ENCODE results near the gene FUT8. TPM values are rescaled to one million over a fixed set of nuclear protein-coding genes. Genes with fewer than 3 reads are reported as not detected.

FUT8 gene
- total RNA-seq, 1 experiment from 2014 or later, result 42.3 TPM

GRCh38 chr14:65656554-65656953 is 244.0 kb downstream of the FUT8 start:
- ChIA-PET CTCF (no interaction called here), POLR2A (no interaction called here), RAD21 (ENCODE audit: low non-redundant PET in 1 of 2, low total read pairs in 2 of 2, uncharacterized antibody in 2 of 2, unreplicated experiment in 2 of 2) (no interaction called here)
- Histone ChIP-seq H3K4me2 (ENCODE audit: low read length) (no peak overlapping the region), H3K79me2 (ENCODE audit: insufficient read depth, low read length) (no peaks in the 10 kb centered on the region), H3K9me3 (ENCODE audit: control insufficient read depth in 1 of 2, insufficient read depth in 1 of 2, low read depth in 1 of 2, low read length in 2 of 2) (no peaks in the 10 kb centered on the region), H3K27ac (ENCODE audit: low read depth, low read length) (no peak overlapping the region), H4K20me1 (ENCODE audit: insufficient read depth) (no peaks in the 10 kb centered on the region), H3K9ac (ENCODE audit: low read length) (no peak overlapping the region), H2AFZ (ENCODE audit: low read depth, low read length, poor library complexity, severe bottlenecking) (no peak overlapping the region), H3K4me3 (replicated peaks in 1 of 2; ENCODE audit: low read depth in 1 of 2, low read length in 2 of 2) (no peak overlapping the region), H3K4me1 (ENCODE audit: control insufficient read depth in 1 of 2, insufficient read depth in 2 of 2, low read length in 2 of 2) (peaks cover 0 to 6% of the 10 kb centered on the region in 2 experiments; a peak in 1 of 4 replicates), H3K9me2 (ENCODE audit: insufficient read depth) (no peaks in the 10 kb centered on the region), H3K36me3 (ENCODE audit: control insufficient read depth in 1 of 2, insufficient read depth in 2 of 2, low read length in 2 of 2) (no peaks in the 10 kb centered on the region), H3K27me3 (ENCODE audit: insufficient read depth, low read length) (no peaks in the 10 kb centered on the region)
- BruUV-seq (replicated peaks), result no TSS peak
- no peak for ATAC-seq
- TF ChIP-seq JUND (IDR thresholded peaks at IDR 0.05), result no peak
- TF ChIP-seq POLR2A (IDR thresholded peaks at IDR 0.05; ENCODE audit: borderline replicate concordance, extremely low read depth, insufficient read depth, insufficient read length), result no peak
- TF ChIP-seq, protein P1, sequence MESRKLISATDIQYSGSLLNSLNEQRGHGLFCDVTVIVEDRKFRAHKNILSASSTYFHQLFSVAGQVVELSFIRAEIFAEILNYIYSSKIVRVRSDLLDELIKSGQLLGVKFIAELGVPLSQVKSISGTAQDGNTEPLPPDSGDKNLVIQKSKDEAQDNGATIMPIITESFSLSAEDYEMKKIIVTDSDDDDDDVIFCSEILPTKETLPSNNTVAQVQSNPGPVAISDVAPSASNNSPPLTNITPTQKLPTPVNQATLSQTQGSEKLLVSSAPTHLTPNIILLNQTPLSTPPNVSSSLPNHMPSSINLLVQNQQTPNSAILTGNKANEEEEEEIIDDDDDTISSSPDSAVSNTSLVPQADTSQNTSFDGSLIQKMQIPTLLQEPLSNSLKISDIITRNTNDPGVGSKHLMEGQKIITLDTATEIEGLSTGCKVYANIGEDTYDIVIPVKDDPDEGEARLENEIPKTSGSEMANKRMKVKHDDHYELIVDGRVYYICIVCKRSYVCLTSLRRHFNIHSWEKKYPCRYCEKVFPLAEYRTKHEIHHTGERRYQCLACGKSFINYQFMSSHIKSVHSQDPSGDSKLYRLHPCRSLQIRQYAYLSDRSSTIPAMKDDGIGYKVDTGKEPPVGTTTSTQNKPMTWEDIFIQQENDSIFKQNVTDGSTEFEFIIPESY (IDR thresholded peaks at IDR 0.05; ENCODE audit: extremely low read depth, insufficient replicate concordance, low read length), result no peak
- no peak for TF ChIP-seq SIN3A (IDR thresholded peaks at IDR 0.05; ENCODE audit: low read depth)
- TF ChIP-seq SP1 (IDR thresholded peaks at IDR 0.05; ENCODE audit: low read depth), result no peak
- no peak for TF ChIP-seq EZH2phosphoT487 (IDR thresholded peaks at IDR 0.05; ENCODE audit: borderline replicate concordance)
- no peak for TF ChIP-seq EGR1 (IDR thresholded peaks at IDR 0.05; ENCODE audit: low read depth)
- TF ChIP-seq CEBPB (IDR thresholded peaks at IDR 0.05; ENCODE audit: low read depth), result no peak
- no peak for TF ChIP-seq TCF7L2 (IDR thresholded peaks at IDR 0.05; ENCODE audit: borderline replicate concordance, extremely low read depth, insufficient read depth, insufficient read length)
- TF ChIP-seq EZH2 (IDR thresholded peaks at IDR 0.05), result no peak
- no peak for TF ChIP-seq ELF1 (IDR thresholded peaks at IDR 0.05; ENCODE audit: borderline replicate concordance, low read depth)
- TF ChIP-seq, protein P2, sequence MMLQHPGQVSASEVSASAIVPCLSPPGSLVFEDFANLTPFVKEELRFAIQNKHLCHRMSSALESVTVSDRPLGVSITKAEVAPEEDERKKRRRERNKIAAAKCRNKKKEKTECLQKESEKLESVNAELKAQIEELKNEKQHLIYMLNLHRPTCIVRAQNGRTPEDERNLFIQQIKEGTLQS (IDR thresholded peaks at IDR 0.05), result no peak
- no peak for TF ChIP-seq RAD21 (IDR thresholded peaks at IDR 0.05; ENCODE audit: low read depth)
- no peak for TF ChIP-seq ZFX (IDR thresholded peaks at IDR 0.05)
- no peak for TF ChIP-seq SRF (IDR thresholded peaks at IDR 0.05; ENCODE audit: low read depth)
- no peak for TF ChIP-seq MAX (IDR thresholded peaks at IDR 0.05)
- TF ChIP-seq POLR2AphosphoS5 (IDR thresholded peaks at IDR 0.05; ENCODE audit: low read depth, low read length), result no peak
- TF ChIP-seq CBX3 (IDR thresholded peaks at IDR 0.05; ENCODE audit: low read depth), result no peak
- no peak for TF ChIP-seq CTCF (IDR thresholded peaks at IDR 0.05 in 2 of 3, conservative IDR thresholded peaks at IDR 0.05 in 1 of 3; ENCODE audit: borderline replicate concordance in 1 of 3, insufficient read depth in 1 of 3, low read depth in 2 of 3, low read length in 2 of 3)
- TF ChIP-seq REST (IDR thresholded peaks at IDR 0.05; ENCODE audit: low read depth), result no peak
- intact Hi-C loops (cut with micrococcal nuclease), result no loop called here
- no peak for DNase-seq (ENCODE audit: low read depth, low spot score)

Measured in HCT116 (cell line).